Hepatocyte (in vitro differentiated cells): ENCODE measurements around the gene UBALD2.

Experiments
- EZH2 ChIP-seq: fragments of 200-600 bp; sonication (generic); IDR thresholded peaks from 2 replicates; pipeline ENCODE4 v1.6.1; 2016; ENCODE audit warnings: antibody characterized with exemption, mild to moderate bottlenecking, borderline replicate concordance
- EZH2phosphoT487 ChIP-seq: fragments of 200-600 bp; sonication (generic); IDR thresholded peaks from one replicate; pipeline ENCODE4 v1.6.1; 2018; ENCODE audit warnings: antibody characterized with exemption, mild to moderate bottlenecking, low read depth, moderate library complexity; ENCODE audit not compliant: unreplicated experiment, severe bottlenecking
- TF ChIP-seq, protein P1 (sequence below): fragments of 200-600 bp; sonication (generic); IDR thresholded peaks from 2 replicates; pipeline ENCODE4 v1.5.1; 2016; ENCODE audit warnings: antibody characterized with exemption, mild to moderate bottlenecking; ENCODE audit not compliant: poor library complexity

DNA sequence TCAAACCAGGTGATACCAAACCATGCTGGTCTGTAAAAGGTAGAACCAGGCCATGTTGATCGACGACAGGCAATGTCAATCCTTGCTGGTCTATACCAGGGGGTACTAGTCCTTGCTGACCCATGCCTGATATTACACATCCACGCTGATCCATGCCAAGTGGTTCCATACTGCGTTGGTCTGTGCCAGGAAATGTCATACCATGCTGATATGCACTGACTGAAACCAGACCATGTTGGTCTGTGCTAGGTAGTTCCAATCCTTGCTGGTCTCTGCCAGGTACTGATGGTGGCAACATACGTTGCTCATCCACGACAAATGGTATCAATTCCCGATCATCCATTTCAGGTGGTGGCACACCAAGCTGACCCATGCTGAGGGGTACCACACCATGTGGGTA is 28.0 kb downstream of the UBALD2 start:
- TF ChIP-seq, protein P1, sequence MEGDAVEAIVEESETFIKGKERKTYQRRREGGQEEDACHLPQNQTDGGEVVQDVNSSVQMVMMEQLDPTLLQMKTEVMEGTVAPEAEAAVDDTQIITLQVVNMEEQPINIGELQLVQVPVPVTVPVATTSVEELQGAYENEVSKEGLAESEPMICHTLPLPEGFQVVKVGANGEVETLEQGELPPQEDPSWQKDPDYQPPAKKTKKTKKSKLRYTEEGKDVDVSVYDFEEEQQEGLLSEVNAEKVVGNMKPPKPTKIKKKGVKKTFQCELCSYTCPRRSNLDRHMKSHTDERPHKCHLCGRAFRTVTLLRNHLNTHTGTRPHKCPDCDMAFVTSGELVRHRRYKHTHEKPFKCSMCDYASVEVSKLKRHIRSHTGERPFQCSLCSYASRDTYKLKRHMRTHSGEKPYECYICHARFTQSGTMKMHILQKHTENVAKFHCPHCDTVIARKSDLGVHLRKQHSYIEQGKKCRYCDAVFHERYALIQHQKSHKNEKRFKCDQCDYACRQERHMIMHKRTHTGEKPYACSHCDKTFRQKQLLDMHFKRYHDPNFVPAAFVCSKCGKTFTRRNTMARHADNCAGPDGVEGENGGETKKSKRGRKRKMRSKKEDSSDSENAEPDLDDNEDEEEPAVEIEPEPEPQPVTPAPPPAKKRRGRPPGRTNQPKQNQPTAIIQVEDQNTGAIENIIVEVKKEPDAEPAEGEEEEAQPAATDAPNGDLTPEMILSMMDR = no peak
- TF ChIP-seq EZH2phosphoT487 = no peak
- TF ChIP-seq EZH2 = no peak
